GM12872 (cell line): ENCODE measurements around the gene WIF1.

ENCODE experiments used
- TF ChIP-seq, protein P1 (sequence below): IDR thresholded peaks from 3 replicates; pipeline ENCODE4 v1.5.1; 2011; ENCODE audit warnings: low read depth, mild to moderate bottlenecking, low read length, moderate library complexity; ENCODE audit not compliant: insufficient read depth

WIF1 gene, protein sequence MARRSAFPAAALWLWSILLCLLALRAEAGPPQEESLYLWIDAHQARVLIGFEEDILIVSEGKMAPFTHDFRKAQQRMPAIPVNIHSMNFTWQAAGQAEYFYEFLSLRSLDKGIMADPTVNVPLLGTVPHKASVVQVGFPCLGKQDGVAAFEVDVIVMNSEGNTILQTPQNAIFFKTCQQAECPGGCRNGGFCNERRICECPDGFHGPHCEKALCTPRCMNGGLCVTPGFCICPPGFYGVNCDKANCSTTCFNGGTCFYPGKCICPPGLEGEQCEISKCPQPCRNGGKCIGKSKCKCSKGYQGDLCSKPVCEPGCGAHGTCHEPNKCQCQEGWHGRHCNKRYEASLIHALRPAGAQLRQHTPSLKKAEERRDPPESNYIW

DNA sequence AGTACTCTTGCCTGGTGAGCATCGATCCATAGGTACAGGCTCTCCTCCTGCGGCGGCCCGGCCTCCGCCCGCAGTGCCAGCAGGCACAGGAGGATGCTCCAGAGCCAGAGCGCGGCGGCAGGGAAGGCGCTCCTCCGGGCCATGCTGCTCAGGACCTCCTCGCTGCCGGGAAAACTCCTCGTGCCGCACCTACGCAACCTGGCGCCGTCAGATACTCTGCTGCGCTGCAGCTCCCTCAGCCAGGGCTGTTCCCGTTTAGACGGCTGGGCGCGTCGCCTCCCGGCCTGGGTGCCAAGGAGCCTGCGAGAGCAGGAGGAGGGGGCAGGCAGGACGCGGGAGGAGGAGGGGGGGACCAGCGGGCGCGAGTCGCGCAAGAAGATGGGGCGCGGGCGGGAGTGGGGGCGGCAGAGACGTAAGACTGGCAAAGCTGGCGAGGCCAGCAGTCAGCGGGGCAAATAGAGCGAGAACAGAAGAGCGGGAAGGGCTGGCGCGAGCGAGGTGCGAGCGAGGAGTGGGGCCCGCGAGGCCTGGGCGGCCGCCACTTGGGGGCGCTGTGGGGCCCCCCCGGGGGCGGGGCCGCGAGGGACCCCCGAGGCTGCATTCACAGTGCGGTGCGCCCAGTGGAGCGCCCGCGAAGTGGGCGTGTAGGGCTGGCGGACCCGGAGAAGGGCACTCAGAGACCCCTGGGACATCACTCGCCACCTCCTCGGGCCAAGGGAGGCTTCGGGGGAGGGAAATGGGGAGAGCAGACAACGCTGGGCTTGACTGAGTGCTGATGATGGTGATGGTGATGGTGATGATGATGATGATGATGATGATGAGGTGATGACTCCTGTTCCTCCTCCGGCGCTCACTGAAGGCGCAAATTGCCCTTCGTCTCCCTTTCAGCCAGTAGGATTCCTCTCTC is at the start of gene WIF1:
TSS of gene WIF1 (minus strand) at position 257 of the 907 bp plus-strand sequence. CDS start at position 143, 114 bp downstream.
- TF ChIP-seq, protein P1, sequence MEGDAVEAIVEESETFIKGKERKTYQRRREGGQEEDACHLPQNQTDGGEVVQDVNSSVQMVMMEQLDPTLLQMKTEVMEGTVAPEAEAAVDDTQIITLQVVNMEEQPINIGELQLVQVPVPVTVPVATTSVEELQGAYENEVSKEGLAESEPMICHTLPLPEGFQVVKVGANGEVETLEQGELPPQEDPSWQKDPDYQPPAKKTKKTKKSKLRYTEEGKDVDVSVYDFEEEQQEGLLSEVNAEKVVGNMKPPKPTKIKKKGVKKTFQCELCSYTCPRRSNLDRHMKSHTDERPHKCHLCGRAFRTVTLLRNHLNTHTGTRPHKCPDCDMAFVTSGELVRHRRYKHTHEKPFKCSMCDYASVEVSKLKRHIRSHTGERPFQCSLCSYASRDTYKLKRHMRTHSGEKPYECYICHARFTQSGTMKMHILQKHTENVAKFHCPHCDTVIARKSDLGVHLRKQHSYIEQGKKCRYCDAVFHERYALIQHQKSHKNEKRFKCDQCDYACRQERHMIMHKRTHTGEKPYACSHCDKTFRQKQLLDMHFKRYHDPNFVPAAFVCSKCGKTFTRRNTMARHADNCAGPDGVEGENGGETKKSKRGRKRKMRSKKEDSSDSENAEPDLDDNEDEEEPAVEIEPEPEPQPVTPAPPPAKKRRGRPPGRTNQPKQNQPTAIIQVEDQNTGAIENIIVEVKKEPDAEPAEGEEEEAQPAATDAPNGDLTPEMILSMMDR = peak; percentile 49; the same call in 2 of the 3 replicates

DNA sequence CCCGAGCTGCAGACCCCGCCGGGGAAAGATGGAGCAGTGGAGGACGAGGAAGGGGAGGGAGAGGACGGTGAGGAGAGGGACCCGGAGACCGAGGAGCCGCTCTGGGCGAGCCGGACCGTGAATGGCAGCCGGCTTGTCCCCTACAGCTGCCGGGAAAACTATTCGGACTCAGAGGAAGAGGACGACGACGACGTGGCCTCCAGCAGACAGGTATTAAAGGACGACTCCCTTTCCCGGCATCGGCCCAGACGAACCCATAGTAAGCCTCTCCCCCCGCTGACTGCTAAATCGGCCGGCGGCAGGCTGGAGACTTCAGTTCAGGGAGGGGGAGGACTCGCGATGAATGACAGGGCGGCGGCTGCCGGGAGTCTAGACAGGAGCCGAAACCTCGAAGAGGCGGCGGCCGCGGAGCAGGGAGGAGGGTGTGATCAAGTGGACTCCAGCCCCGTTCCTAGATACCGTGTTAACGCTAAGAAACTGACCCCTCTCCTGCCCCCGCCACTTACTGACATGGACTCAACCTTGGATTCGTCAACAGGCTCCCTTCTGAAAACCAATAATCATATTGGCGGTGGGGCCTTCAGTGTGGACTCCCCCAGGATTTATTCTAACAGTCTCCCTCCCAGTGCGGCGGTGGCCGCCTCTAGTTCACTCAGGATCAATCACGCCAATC is 49.2 kb upstream of the WIF1 start:
- TF ChIP-seq, protein P1 = no peak

DNA sequence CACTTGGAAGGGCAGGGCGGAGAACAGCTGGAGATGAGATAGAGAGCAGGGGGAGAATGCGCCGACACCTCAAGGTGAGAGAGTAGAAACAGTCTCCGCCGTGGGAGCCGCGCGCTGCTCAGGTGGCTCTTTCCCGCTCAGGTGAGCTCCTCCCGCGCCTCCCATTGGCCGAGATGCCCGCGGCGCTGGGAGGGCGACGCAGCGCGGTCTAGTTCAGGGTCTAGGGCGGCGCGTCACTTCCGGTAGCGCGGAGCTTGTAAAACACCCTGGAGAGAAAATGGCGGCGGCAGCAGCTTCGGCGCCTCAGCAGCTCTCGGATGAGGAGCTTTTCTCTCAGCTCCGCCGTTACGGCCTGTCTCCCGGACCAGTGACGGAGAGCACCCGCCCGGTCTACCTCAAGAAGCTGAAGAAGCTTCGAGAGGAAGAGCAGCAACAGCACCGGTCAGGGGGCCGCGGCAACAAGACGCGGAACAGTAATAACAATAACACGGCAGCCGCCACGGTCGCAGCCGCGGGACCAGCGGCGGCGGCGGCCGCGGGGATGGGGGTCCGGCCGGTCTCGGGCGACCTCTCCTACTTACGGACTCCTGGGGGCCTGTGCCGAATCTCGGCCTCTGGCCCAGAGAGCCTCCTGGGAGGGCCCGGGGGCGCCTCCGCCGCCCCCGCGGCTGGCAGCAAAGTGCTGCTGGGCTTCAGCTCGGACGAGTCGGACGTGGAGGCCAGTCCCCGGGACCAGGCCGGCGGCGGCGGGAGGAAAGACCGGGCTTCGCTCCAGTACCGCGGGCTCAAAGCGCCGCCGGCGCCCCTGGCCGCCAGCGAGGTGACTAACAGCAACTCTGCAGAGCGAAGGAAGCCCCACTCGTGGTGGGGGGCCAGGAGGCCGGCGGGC is 48.5 kb upstream of the WIF1 start, which contains the start of gene LEMD3:
TSS of gene LEMD3 (plus strand) at position 264 of the 889 bp plus-strand sequence. CDS start at position 278, 14 bp downstream.
- TF ChIP-seq, protein P1 = no peak

DNA sequence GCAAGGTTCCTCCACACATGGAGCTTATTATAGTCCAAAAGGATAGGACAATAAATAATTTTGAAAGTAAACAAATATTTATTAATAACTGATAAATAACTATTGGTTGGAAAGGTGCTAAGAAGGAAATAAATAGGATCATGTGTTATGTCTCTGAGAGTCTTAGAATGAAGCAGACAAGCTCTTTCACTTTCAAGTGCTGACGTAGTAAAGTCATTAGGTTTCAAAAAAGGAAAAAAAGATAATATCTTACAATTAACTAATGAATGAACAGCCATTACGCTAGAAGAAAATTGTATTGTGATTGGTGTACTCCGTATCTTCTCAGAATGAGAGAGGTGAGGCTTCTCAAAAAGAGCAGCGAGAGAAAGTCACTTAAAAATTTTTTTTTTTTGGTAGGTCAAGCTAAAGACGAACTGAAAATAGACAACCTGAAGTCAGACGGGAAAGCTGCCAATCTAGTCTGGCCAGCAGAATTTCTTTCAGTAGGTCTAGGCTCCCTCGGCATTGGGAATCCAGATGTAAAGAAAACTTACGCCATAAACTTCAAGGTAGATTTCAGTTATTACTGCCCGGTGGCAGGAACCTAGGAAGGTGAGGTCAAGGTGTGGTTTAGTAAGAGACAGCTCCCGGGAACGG is 47.7 kb upstream of the WIF1 start:
- TF ChIP-seq, protein P1 = no peak

DNA sequence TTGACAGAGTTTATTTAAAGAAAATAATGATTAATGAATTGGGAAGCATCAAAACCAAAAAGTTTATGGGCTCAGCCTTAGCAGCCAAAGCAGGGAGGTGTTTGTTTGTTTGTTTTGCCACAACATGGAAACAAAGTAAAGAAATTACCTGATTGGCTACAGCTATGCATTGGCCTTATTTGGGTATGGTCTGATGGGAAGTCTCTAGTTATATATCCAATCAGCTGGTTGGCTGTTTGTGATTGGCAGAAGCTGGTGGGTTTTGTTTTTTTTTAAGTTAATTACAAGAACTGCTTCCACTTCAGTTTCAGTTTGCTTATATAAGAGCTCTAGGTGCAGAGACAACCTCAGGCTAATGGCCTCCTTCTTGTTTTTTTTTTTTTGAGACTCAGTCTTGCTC is 43.7 kb upstream of the WIF1 start:
- TF ChIP-seq, protein P1 = no peak

DNA sequence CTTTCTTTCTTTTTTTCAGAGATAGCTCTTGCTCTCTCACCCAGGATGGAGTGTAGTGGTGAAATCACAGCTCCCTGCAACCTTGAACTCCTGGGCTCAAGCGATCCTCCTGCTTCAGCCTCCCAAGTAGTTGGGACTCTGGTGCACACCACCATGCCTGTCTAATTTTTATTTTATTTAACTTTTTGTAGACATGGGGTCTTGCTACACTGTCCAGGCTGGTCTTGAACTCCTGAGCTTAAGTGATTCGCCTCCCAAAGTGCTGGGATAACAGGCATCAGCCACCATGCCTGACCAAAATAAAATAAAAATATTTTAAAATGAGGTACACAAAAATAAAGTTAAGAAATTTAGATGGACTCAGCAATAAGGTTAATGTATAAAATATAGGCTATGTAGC is 43.1 kb upstream of the WIF1 start:
- TF ChIP-seq, protein P1 = no peak
